A549 (cell line): ENCODE data around the gene DACT2. TPM values are rescaled to one million over a fixed set of nuclear protein-coding genes. Genes with fewer than 3 reads are reported as not detected.

Experiments used
- ATAC-seq, 2 experiments: fragments of 200-7000 bp in 1 of 2; fragments of >200 bp in 1 of 2; cut with Nextera tagmentation in 1 of 2; cut with Tn5 transposase in 1 of 2; 3 replicates each; pipeline versions ENCODE4 v1.8.0 to v1.9.1; 2018 to 2020; ENCODE audit warnings: mild to moderate bottlenecking in 1 of 2, moderate library complexity in 1 of 2
- CTCF ChIA-PET: fragments of 300-600 bp; sonication (Branson Sonifier 250); formaldehyde crosslinking; extraction: SDS; loops from one replicate; lab custom pipeline; 2021; ENCODE audit warnings: antibody characterized with exemption, inconsistent platforms; lab: Yijun Ruan, JAX
- POLR2A ChIA-PET: fragments of 350-600 bp; formaldehyde crosslinking; extraction: SDS; loops from one replicate; lab custom pipeline; 2021; ENCODE audit warnings: antibody characterized with exemption, inconsistent platforms; lab: Yijun Ruan, JAX
- DNase-seq, 2 experiments: peaks; one replicate each; pipeline versions ENCODE4 v3.0.0 to v3.0.0-alpha.2; 2011 to 2016; ENCODE audit warnings: low read depth in 1 of 2, low spot score in 1 of 2
- FAIRE-seq: peaks from 2 replicates; lab custom pipeline; 2011; peaks lifted over from hg19 to GRCh38; lab: Jason Lieb, UNC
- H3K27ac ChIP-seq, 2 experiments: fragments of >200 bp; sonication (Bioruptor Twin); formaldehyde crosslinking; 3 replicates each; pipeline ENCODE4 v1.5.1; 2016 to 2017
- H3K4me1 ChIP-seq: fragments of >200 bp; sonication (Bioruptor Twin); formaldehyde crosslinking; 3 replicates; pipeline ENCODE4 v1.6.1; 2016
- H3K4me2 ChIP-seq: fragments of >200 bp; sonication (Bioruptor Twin); formaldehyde crosslinking; 3 replicates; pipeline ENCODE4 v1.6.1; 2016
- H3K4me3 ChIP-seq: fragments of >200 bp; sonication (Bioruptor Twin); formaldehyde crosslinking; 3 replicates; pipeline ENCODE4 v1.5.1; 2016
- H3K9me3 ChIP-seq: fragments of >200 bp; sonication (Bioruptor Twin); formaldehyde crosslinking; 3 replicates; pipeline ENCODE4 v1.6.1; 2016
- CBX2 ChIP-seq: fragments of 200-600 bp; sonication (generic); IDR thresholded peaks from 2 replicates; pipeline ENCODE4 v1.6.1; 2016; ENCODE audit warnings: low read depth, mild to moderate bottlenecking, borderline replicate concordance
- CBX8 ChIP-seq: fragments of 200-600 bp; sonication (generic); IDR thresholded peaks from 2 replicates; pipeline ENCODE4 v1.6.1; 2016
- CEBPB ChIP-seq, 2 experiments: fragments of >200 bp in 1 of 2; sonication (Bioruptor Twin) in 1 of 2; formaldehyde crosslinking in 1 of 2; IDR thresholded peaks; 2 replicates each; pipeline ENCODE4 v1.6.1; 2012 to 2016
- CHD2 ChIP-seq: fragments of 150-350 bp; IDR thresholded peaks from 2 replicates; pipeline ENCODE4 v1.6.1; 2014; ENCODE audit warnings: low read length; ENCODE audit not compliant: partially characterized antibody
- CHD4 ChIP-seq: fragments of 200-600 bp; sonication (generic); IDR thresholded peaks from 2 replicates; pipeline ENCODE4 v1.6.1; 2016; ENCODE audit warnings: antibody characterized with exemption, mild to moderate bottlenecking, borderline replicate concordance
- EHF ChIP-seq: fragments of 250-450 bp; sonication (Bioruptor Pico); IDR thresholded peaks from 2 replicates; pipeline ENCODE4 v1.5.0; 2020; ENCODE audit warnings: mild to moderate bottlenecking
- EHMT2 ChIP-seq: fragments of 200-600 bp; sonication (generic); IDR thresholded peaks from 2 replicates; pipeline ENCODE4 v1.6.1; 2016; ENCODE audit warnings: antibody characterized with exemption, low read depth, mild to moderate bottlenecking, moderate library complexity
- EP300 ChIP-seq, 2 experiments: fragments of >200 bp; sonication (Bioruptor Twin); formaldehyde crosslinking; IDR thresholded peaks; 2 replicates in 1 of 2; 3 replicates in 1 of 2; pipeline ENCODE4 v1.6.1; 2016 to 2017
- FOSL2 ChIP-seq, 2 experiments: fragments of 450-650 bp in 1 of 2; fragments of >200 bp in 1 of 2; sonication (Bioruptor Twin) in 1 of 2; formaldehyde crosslinking; IDR thresholded peaks; 2 replicates each; pipeline versions ENCODE4 v1.5.0 to v1.6.1; 2016 to 2020; ENCODE audit warnings: mild to moderate bottlenecking in 1 of 2, moderate library complexity in 1 of 2
- FOXS1 ChIP-seq: fragments of 250-450 bp; sonication (Bioruptor Pico); IDR thresholded peaks from 2 replicates; pipeline ENCODE4 v1.5.0; 2020; ENCODE audit warnings: mild to moderate bottlenecking, moderate library complexity
- GATA3 ChIP-seq: IDR thresholded peaks from 2 replicates; pipeline ENCODE4 v1.6.1; 2012; ENCODE audit warnings: borderline replicate concordance
- HDAC2 ChIP-seq: fragments of 200-600 bp; sonication (generic); IDR thresholded peaks from 2 replicates; pipeline ENCODE4 v1.6.1; 2016
- HEYL ChIP-seq: fragments of 250-450 bp; sonication (Bioruptor Pico); IDR thresholded peaks from 2 replicates; pipeline ENCODE4 v1.8.0; 2021; ENCODE audit warnings: mild to moderate bottlenecking, moderate library complexity
- HOXA7 ChIP-seq: fragments of 250-450 bp; sonication (Bioruptor Pico); IDR thresholded peaks from 2 replicates; pipeline ENCODE4 v1.5.0; 2020; ENCODE audit warnings: mild to moderate bottlenecking, moderate library complexity
- HOXB13 ChIP-seq: fragments of 250-450 bp; sonication (Bioruptor Pico); IDR thresholded peaks from 2 replicates; pipeline ENCODE4 v1.5.0; 2020; ENCODE audit warnings: low read depth, mild to moderate bottlenecking, moderate library complexity
- JUN ChIP-seq, 2 experiments: fragments of >200 bp; sonication (Bioruptor Twin); formaldehyde crosslinking; IDR thresholded peaks; 2 replicates in 1 of 2; 3 replicates in 1 of 2; pipeline ENCODE4 v1.6.1; 2016 to 2017
- JUNB ChIP-seq: fragments of >200 bp; sonication (Bioruptor Twin); formaldehyde crosslinking; IDR thresholded peaks from 2 replicates; pipeline ENCODE4 v1.6.1; 2016
- MAZ ChIP-seq: fragments of 150-350 bp; IDR thresholded peaks from 2 replicates; pipeline ENCODE4 v1.6.1; 2014; ENCODE audit warnings: antibody characterized with exemption, low read depth, low read length, borderline replicate concordance
- MYC ChIP-seq: IDR thresholded peaks from 2 replicates; pipeline ENCODE4 v1.6.1; 2012; ENCODE audit warnings: mild to moderate bottlenecking, inconsistent platforms, low read length, improper control_type of control experiment, borderline replicate concordance
- NPAS2 ChIP-seq: fragments of 250-450 bp; sonication (Bioruptor Pico); IDR thresholded peaks from 2 replicates; pipeline ENCODE4 v1.8.0; 2022; ENCODE audit warnings: mild to moderate bottlenecking, moderate library complexity, borderline replicate concordance
- NR3C1 ChIP-seq: fragments of >200 bp; sonication (Bioruptor Twin); formaldehyde crosslinking; IDR thresholded peaks from 3 replicates; pipeline ENCODE4 v1.6.1; 2017
- PHF8 ChIP-seq: fragments of 200-600 bp; sonication (generic); IDR thresholded peaks from 2 replicates; pipeline ENCODE4 v1.6.1; 2016; ENCODE audit warnings: low read depth, mild to moderate bottlenecking, antibody characterized with exemption, moderate library complexity, borderline replicate concordance
- POLR2A ChIP-seq: IDR thresholded peaks from 2 replicates; pipeline ENCODE4 v1.6.1; 2012; ENCODE audit warnings: mild to moderate bottlenecking, low read length
- REST ChIP-seq: fragments of 200-600 bp; sonication (generic); IDR thresholded peaks from 2 replicates; pipeline ENCODE4 v1.6.1; 2016; ENCODE audit warnings: antibody characterized with exemption, mild to moderate bottlenecking, moderate library complexity
- RNF2 ChIP-seq: fragments of 200-600 bp; sonication (generic); IDR thresholded peaks from 2 replicates; pipeline ENCODE4 v1.6.1; 2016; ENCODE audit warnings: low read depth, mild to moderate bottlenecking, antibody characterized with exemption, moderate library complexity, borderline replicate concordance
- ZC3H11A ChIP-seq: fragments of 450-650 bp; IDR thresholded peaks from 2 replicates; pipeline ENCODE4 v1.6.1; 2014; ENCODE audit warnings: antibody characterized with exemption, mild to moderate bottlenecking
- ZFP36 ChIP-seq: fragments of 450-650 bp; IDR thresholded peaks from 2 replicates; pipeline ENCODE4 v1.6.1; 2014; ENCODE audit warnings: borderline replicate concordance; ENCODE audit not compliant: partially characterized antibody
- ZNF302 ChIP-seq: fragments of 250-450 bp; sonication (Bioruptor Pico); IDR thresholded peaks from 2 replicates; pipeline ENCODE4 v1.9.0; 2021; ENCODE audit warnings: inconsistent platforms, mild to moderate bottlenecking, moderate library complexity
- ZSCAN20 ChIP-seq: fragments of 250-450 bp; sonication (Bioruptor Pico); IDR thresholded peaks from 2 replicates; pipeline ENCODE4 v1.8.0; 2022; ENCODE audit warnings: mild to moderate bottlenecking, moderate library complexity
- WGBS: methylation state at CpG from one replicate; pipeline ENCODE4 v1.1.6; 2017; ENCODE audit errors: missing lambda C conversion rate; 5-methylcytosine and 5-hydroxymethylcytosine counted together
- polyA plus RNA-seq, 4 experiments: library from polyadenylated mRNA; depleted of rRNA in 3 of 4; stranded (reverse); fragments of >200 nt; fragmentation: RNase III in 1 of 4; extraction: RNeasy Plus Mini Kit Qiagen cat#74134 plus additional on column Dnase treatment in 1 of 4; gene quantifications; 2 replicates in 3 of 4; 3 replicates in 1 of 4; pipeline ENCODE4 v1.2.3, GENCODE V29; 2011 to 2017
- TF ChIP-seq, protein P1 (sequence below): fragments of >200 bp; sonication (Bioruptor Twin); formaldehyde crosslinking; IDR thresholded peaks from 3 replicates; pipeline ENCODE4 v1.5.1; 2016
- TF ChIP-seq, protein P2 (sequence below): fragments of >200 bp; sonication (Bioruptor Twin); formaldehyde crosslinking; IDR thresholded peaks from 2 replicates; pipeline ENCODE4 v1.6.1; 2016
- TF ChIP-seq, protein P3 (sequence below): fragments of 450-650 bp; IDR thresholded peaks from 2 replicates; pipeline ENCODE4 v1.6.1; 2014; ENCODE audit warnings: antibody characterized with exemption

Gene DACT2
- polyA plus RNA-seq, 2 of the 4 experiments (the other 2 are of a cell fraction): 0.63 to 1.5 TPM

DNA sequence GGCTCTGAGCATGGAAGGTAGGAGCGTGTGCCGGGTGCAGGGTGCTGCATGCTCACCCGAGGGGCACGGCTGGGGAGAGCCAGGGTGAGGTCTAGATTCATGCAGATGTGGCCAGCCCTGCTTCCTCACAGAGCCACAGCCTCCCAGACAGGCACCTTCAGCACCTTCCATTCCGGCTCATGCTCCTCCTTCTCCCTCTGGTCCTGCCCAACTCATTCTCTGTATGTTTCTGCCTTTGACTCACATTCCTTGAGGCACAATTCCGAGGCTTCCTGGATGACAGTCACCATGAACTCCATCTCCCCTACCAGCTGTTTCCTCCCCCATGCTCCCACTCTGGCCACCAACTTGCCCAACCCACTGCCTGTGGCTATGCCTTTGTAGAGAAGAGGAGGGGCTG, 35.4 kb downstream of the DACT2 start:
- FAIRE-seq (no peak), DNase-seq (no peak), ATAC-seq (no peak)
- Histone ChIP-seq H3K4me1 (no peaks in the 10 kb centered on the region), H3K4me2 (no peak overlapping the region), H3K4me3 (no peak overlapping the region), H3K9me3 (no peaks in the 10 kb centered on the region), H3K27ac (no peak overlapping the region)
- WGBS: 44% methylated on average over 4 of the region's 6 CpGs
- TF ChIP-seq EHF (CRISPR knock-in tag) (no peak), REST (no peak), GATA3 (no peak), JUN (IDR thresholded peaks at IDR 0.05) (no peak), FOXS1 (CRISPR knock-in tag) (no peak), HOXA7 (CRISPR knock-in tag) (no peak), RNF2 (no peak), CBX2 (no peak), CHD4 (no peak), ZSCAN20 (no peak), NPAS2 (CRISPR knock-in tag) (no peak), HDAC2 (no peak), NR3C1 (no peak), JUNB (no peak), MYC (no peak), EP300 (IDR thresholded peaks at IDR 0.05) (no peak), HOXB13 (no peak)
- TF ChIP-seq, protein P1, sequence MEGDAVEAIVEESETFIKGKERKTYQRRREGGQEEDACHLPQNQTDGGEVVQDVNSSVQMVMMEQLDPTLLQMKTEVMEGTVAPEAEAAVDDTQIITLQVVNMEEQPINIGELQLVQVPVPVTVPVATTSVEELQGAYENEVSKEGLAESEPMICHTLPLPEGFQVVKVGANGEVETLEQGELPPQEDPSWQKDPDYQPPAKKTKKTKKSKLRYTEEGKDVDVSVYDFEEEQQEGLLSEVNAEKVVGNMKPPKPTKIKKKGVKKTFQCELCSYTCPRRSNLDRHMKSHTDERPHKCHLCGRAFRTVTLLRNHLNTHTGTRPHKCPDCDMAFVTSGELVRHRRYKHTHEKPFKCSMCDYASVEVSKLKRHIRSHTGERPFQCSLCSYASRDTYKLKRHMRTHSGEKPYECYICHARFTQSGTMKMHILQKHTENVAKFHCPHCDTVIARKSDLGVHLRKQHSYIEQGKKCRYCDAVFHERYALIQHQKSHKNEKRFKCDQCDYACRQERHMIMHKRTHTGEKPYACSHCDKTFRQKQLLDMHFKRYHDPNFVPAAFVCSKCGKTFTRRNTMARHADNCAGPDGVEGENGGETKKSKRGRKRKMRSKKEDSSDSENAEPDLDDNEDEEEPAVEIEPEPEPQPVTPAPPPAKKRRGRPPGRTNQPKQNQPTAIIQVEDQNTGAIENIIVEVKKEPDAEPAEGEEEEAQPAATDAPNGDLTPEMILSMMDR: no peak
- TF ChIP-seq, protein P2, sequence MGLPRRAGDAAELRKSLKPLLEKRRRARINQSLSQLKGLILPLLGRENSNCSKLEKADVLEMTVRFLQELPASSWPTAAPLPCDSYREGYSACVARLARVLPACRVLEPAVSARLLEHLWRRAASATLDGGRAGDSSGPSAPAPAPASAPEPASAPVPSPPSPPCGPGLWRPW: no peak
- POLR2A ChIA-PET: no interaction called here
- CTCF ChIA-PET: no interaction called here

DNA sequence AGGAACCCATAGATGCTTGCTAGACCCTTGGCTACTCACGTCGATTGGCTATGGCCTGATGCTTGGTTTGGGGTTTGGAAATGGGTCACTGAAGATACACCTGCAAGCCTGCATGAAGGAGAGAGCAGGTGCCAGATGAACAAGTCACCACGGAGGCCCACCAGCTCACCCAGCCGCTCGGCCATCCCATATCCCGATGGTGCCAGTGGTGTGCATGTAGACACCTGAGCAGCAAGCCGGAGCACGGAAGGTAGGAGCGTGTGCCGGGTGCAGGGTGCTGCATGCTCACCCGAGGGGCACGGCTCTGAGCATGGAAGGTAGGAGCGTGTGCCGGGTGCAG, 35.9 kb downstream of the DACT2 start:
- FAIRE-seq (no peak), ATAC-seq (no peak), DNase-seq (no peak)
- Histone ChIP-seq H3K27ac (no peak overlapping the region), H3K9me3 (no peaks in the 10 kb centered on the region), H3K4me2 (no peak overlapping the region), H3K4me1 (no peaks in the 10 kb centered on the region), H3K4me3 (no peak overlapping the region)
- ChIA-PET CTCF (no interaction called here), POLR2A (no interaction called here)
- WGBS: 87% methylated on average over 8 of the region's 14 CpGs
- TF ChIP-seq CHD2 (no peak), CBX8 (no peak), ZNF302 (no peak), EP300 (IDR thresholded peaks at IDR 0.05) (no peak), EHF (CRISPR knock-in tag) (no peak), PHF8 (no peak), ZFP36 (no peak), POLR2A (no peak), FOXS1 (CRISPR knock-in tag) (no peak), MAZ (no peak), EHMT2 (no peak), ZC3H11A (no peak), FOSL2 (IDR thresholded peaks at IDR 0.05) (no peak), FOSL2 (CRISPR knock-in tag; IDR thresholded peaks at IDR 0.05) (no peak), RNF2 (no peak), CEBPB (IDR thresholded peaks at IDR 0.05) (no peak), HEYL (no peak)
- TF ChIP-seq, protein P1: no peak
- TF ChIP-seq, protein P3, sequence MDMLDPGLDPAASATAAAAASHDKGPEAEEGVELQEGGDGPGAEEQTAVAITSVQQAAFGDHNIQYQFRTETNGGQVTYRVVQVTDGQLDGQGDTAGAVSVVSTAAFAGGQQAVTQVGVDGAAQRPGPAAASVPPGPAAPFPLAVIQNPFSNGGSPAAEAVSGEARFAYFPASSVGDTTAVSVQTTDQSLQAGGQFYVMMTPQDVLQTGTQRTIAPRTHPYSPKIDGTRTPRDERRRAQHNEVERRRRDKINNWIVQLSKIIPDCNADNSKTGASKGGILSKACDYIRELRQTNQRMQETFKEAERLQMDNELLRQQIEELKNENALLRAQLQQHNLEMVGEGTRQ: no peak
